ENCODE results near the gene ATP6V0A1.

DNA sequence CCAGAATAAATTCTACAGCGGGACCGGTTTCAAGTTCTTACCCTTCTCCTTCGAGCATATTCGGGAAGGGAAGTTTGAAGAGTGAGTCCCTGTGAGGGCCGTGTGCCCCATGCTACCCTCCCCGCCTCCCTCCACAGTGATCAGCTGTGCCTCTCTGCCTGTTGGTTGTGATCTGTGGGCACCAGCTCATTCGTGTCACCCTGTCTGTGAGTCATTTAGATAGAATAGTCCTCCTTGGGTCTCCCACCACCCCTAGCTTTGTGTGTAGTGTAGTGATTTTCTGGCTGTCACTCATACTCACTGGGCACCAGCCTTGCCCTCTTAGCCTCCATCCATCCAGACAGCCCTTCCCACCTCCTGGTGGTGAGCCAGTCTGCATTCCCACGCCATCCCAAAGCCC lies 62.4 kb downstream of the ATP6V0A1 start:
- TF ChIP-seq, protein P1, sequence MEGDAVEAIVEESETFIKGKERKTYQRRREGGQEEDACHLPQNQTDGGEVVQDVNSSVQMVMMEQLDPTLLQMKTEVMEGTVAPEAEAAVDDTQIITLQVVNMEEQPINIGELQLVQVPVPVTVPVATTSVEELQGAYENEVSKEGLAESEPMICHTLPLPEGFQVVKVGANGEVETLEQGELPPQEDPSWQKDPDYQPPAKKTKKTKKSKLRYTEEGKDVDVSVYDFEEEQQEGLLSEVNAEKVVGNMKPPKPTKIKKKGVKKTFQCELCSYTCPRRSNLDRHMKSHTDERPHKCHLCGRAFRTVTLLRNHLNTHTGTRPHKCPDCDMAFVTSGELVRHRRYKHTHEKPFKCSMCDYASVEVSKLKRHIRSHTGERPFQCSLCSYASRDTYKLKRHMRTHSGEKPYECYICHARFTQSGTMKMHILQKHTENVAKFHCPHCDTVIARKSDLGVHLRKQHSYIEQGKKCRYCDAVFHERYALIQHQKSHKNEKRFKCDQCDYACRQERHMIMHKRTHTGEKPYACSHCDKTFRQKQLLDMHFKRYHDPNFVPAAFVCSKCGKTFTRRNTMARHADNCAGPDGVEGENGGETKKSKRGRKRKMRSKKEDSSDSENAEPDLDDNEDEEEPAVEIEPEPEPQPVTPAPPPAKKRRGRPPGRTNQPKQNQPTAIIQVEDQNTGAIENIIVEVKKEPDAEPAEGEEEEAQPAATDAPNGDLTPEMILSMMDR (IDR thresholded peaks at IDR 0.05) = no peak
- TF ChIP-seq POLR2A (IDR thresholded peaks at IDR 0.05) (no peak), POLR2AphosphoS5 (IDR thresholded peaks at IDR 0.05) (no peak), EP300 (IDR thresholded peaks at IDR 0.05) (no peak)

Measured in suprapubic skin (tissue), 4 donors.